Measurements from ENCODE around the gene ZC3H12A.
A peak's percentile ranks its signal among the peaks of the same experiment; 100 is the strongest.

Gene ZC3H12A

GRCh38 chr1:37474046-37474696 is at the start of gene ZC3H12A:
ZC3H12A (plus strand) TSS chr1:37474580; CDS start chr1:37475497, 917 bp downstream.
- DNase-seq, result peak; percentile 87

- no peak for DNase-seq
Measured at GRCh38 chr1:37425221-37425620, 49.2 kb upstream of the ZC3H12A start.

- DNase-seq, result no peak
Measured at GRCh38 chr1:37429029-37429428, 45.4 kb upstream of the ZC3H12A start.

- no peak for DNase-seq
Measured at GRCh38 chr1:37430103-37430985, 44.0 kb upstream of the ZC3H12A start.

- DNase-seq, result no peak
Measured at GRCh38 chr1:37432716-37433115, 41.7 kb upstream of the ZC3H12A start.

GRCh38 chr1:37433171-37433570 is 41.2 kb upstream of the ZC3H12A start:
- DNase-seq, result no peak

GRCh38 chr1:37434292-37435225 is 39.8 kb upstream of the ZC3H12A start:
- peak; percentile 54 for DNase-seq

GRCh38 chr1:37437087-37437486 is 37.3 kb upstream of the ZC3H12A start:
- DNase-seq, result no peak

GRCh38 chr1:37438037-37438868 is 36.1 kb upstream of the ZC3H12A start:
- no peak for DNase-seq

- no peak for DNase-seq
Measured at GRCh38 chr1:37438869-37439343, 35.5 kb upstream of the ZC3H12A start.

- DNase-seq, result no peak
Measured at GRCh38 chr1:37439349-37439995, 34.9 kb upstream of the ZC3H12A start.

- no peak for DNase-seq
Measured at GRCh38 chr1:37441490-37441889, 32.9 kb upstream of the ZC3H12A start.

GRCh38 chr1:37442139-37442538 is 32.2 kb upstream of the ZC3H12A start:
- DNase-seq, result no peak

- DNase-seq, result no peak
Measured at GRCh38 chr1:37442644-37443043, 31.7 kb upstream of the ZC3H12A start.

- DNase-seq, result no peak
Measured at GRCh38 chr1:37446874-37447273, 27.5 kb upstream of the ZC3H12A start.

- DNase-seq, result no peak
Measured at GRCh38 chr1:37448185-37448584, 26.2 kb upstream of the ZC3H12A start.

- no peak for DNase-seq
Measured at GRCh38 chr1:37448691-37449417, 25.5 kb upstream of the ZC3H12A start.

- no peak for DNase-seq
Measured at GRCh38 chr1:37449936-37450335, 24.4 kb upstream of the ZC3H12A start.

- no peak for DNase-seq
Measured at GRCh38 chr1:37452416-37452815, 22.0 kb upstream of the ZC3H12A start.

GRCh38 chr1:37453647-37454046 is 20.7 kb upstream of the ZC3H12A start:
- DNase-seq, result no peak

GRCh38 chr1:37455516-37455915 is 18.9 kb upstream of the ZC3H12A start:
- no peak for DNase-seq

All from stimulated activated naive CD4-positive, alpha-beta T cell treated with Interleukin-2 at 50 U/mL for 16 hours (primary cell).